Purkinje cell (primary cell): ENCODE measurements around the gene NUDT1. TPM values are rescaled to one million over a fixed set of nuclear protein-coding genes. Genes with fewer than 3 reads are reported as not detected.

ENCODE experiments used
- polyA plus RNA-seq: library from polyadenylated mRNA; unstranded; fragments of >200 nt; fragmentation: Nextera tagmentation; gene quantifications from 2 replicates; pipeline ENCODE4 v1.2.1, GENCODE V29; 2014

The NUDT1 gene
- 5.1 and 11.2 TPM in 2 replicates for polyA plus RNA-seq

GRCh38 chr7:2241580-2242540 lies at the start of gene NUDT1, which contains the start of gene MRM2:
TSS of gene NUDT1 (plus strand) at chr7:2242226. CDS start at chr7:2244575, 2,349 bp downstream.
TSS of gene MRM2 (minus strand) at chr7:2242205. CDS start at chr7:2242169, 36 bp downstream.

DNA sequence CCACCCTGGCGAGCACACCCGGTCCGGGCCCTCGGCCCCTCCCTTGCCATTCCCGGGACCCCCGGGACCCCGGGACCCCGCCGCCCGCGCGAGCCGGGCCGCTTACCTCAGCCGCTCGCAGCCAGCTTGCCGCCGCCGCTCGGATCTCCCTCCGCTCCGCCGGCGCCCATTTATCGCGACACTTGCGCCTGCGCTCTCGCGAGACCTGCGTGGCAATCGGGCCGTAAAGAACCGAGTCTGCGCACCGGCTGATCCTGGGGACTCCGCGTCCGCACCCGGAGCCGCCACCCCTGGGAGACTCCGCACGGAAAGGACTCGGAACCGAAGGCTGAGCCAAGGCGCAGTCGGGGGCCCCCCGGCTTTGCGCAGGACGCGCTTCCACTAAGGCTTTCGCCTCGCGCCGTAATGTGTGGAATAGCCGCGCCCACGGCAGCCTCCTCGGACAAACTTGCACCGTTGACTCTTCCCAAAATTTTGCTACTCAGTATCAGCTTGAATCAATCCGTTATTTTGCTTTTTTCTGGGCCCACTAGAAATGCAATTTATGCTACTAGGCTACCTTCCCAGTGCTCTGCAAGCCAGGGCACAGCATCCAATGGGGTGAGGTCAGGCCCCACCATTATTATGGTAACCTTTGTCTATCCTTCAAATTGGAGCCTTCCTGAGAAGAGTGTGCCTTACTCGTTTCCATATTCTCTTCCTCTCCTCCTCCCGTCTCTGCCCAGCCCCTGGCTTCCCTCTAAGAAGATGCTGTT lies 9.1 kb upstream of the NUDT1 start, which contains the start of gene MAD1L1:
TSS of gene MAD1L1 (minus strand) at position 180 of the 755 bp plus-strand sequence. CDS start 2,812 bp downstream, outside the sequence.

Other genes with a start within 250 kb of the NUDT1 start
- 0.83 and 5.6 TPM in 2 replicates for gene MAD1L1, start 9.3 kb upstream of the NUDT1 start, polyA plus RNA-seq
- gene MRM2, start within 50 bp of the NUDT1 start, polyA plus RNA-seq: 13.9 and 16.0 TPM in 2 replicates
- gene SNX8, start 72.2 kb downstream of the NUDT1 start, polyA plus RNA-seq: 0.78 and 2.8 TPM in 2 replicates
- 18.4 and 25.6 TPM in 2 replicates for gene EIF3B, start 112.6 kb downstream of the NUDT1 start, polyA plus RNA-seq
- 1.3 and 1.6 TPM in 2 replicates for gene CHST12, start 161.4 kb downstream of the NUDT1 start, polyA plus RNA-seq
- gene GRIFIN, start 234.2 kb downstream of the NUDT1 start, polyA plus RNA-seq: not detected in 2 replicates